PC-3 (cell line): ENCODE results near the gene R3HDM1. TPM values are rescaled to one million over a fixed set of nuclear protein-coding genes. Genes with fewer than 3 reads are reported as not detected.

Experiments used
- ATAC-seq: fragments of 200-7000 bp; cut with Tn5 transposase; 2 replicates; pipeline ENCODE4 v1.9.1; 2020; ENCODE audit warnings: mild to moderate bottlenecking, moderate library complexity
- BruUV-seq: library from RNA; stranded (reverse); fragments of 400-500 nt; replicated peaks from 2 replicates; lab custom pipeline; 2021; lab: Mats Ljungman, UMichigan
- CTCF ChIA-PET: fragments of 300-600 bp; sonication (Branson Sonifier 250); formaldehyde crosslinking; loops from one replicate; lab custom pipeline; 2022; ENCODE audit warnings: antibody characterized with exemption; lab: Charles Lee
- POLR2A ChIA-PET: fragments of 300-600 bp; sonication (Branson Sonifier 250); formaldehyde crosslinking; loops from one replicate; lab custom pipeline; 2022; ENCODE audit warnings: antibody characterized with exemption; ENCODE audit not compliant: unreplicated experiment; lab: Charles Lee
- DNase-seq: peaks from one replicate; pipeline ENCODE4 v3.0.0-alpha.2; 2015
- H2AFZ ChIP-seq: fragments of 300-600 bp; sonication (generic); 2 replicates; pipeline ENCODE4 v1.6.0; 2016; ENCODE audit warnings: antibody characterized with exemption, low read length
- H3F3A ChIP-seq: fragments of 300-600 bp; sonication (generic); one replicate; pipeline ENCODE4 v1.6.0; 2017; ENCODE audit warnings: antibody characterized with exemption, low read length, control low read depth, mild to moderate bottlenecking; ENCODE audit not compliant: unreplicated experiment
- H3K27ac ChIP-seq: fragments of 300-600 bp; sonication (generic); 2 replicates; pipeline ENCODE4 v1.5.1; 2016; ENCODE audit warnings: mild to moderate bottlenecking, low read length
- H3K27me3 ChIP-seq: fragments of 300-600 bp; sonication (generic); 2 replicates; pipeline ENCODE4 v1.6.1; 2016; ENCODE audit warnings: low read length, mixed read lengths
- H3K36me3 ChIP-seq: fragments of 300-600 bp; sonication (generic); 2 replicates; pipeline ENCODE4 v1.6.1; 2016; ENCODE audit warnings: low read depth, mixed run types, low read length, mixed read lengths
- H3K4me1 ChIP-seq: fragments of 300-600 bp; sonication (generic); 2 replicates; pipeline ENCODE4 v1.5.1; 2016; ENCODE audit warnings: low read length; ENCODE audit not compliant: insufficient read depth
- H3K4me2 ChIP-seq: fragments of 300-600 bp; sonication (generic); 2 replicates; pipeline ENCODE4 v1.6.0; 2016; ENCODE audit warnings: low read length
- H3K4me3 ChIP-seq: fragments of 300-600 bp; sonication (generic); 2 replicates; pipeline ENCODE4 v1.5.1; 2016; ENCODE audit warnings: mild to moderate bottlenecking, low read length, mixed read lengths
- H3K79me2 ChIP-seq: fragments of 300-600 bp; sonication (generic); 2 replicates; pipeline ENCODE4 v1.6.1; 2017; ENCODE audit warnings: low read length, mixed read lengths
- H3K9ac ChIP-seq: fragments of 300-600 bp; sonication (generic); 2 replicates; pipeline ENCODE4 v1.6.0; 2016; ENCODE audit warnings: mild to moderate bottlenecking, low read length
- H3K9me2 ChIP-seq: fragments of 300-600 bp; sonication (generic); replicated peaks from 2 replicates; pipeline ENCODE4 v1.6.1; 2016; ENCODE audit warnings: mixed run types, low read length, mixed read lengths
- H3K9me3 ChIP-seq: fragments of 300-600 bp; sonication (generic); 2 replicates; pipeline ENCODE4 v1.6.1; 2016; ENCODE audit warnings: low read length, mixed read lengths
- H4K20me1 ChIP-seq: fragments of 300-600 bp; sonication (generic); 2 replicates; pipeline ENCODE4 v1.6.1; 2016; ENCODE audit warnings: low read length, mixed read lengths
- EZH2 ChIP-seq: fragments of 300-600 bp; sonication (generic); IDR thresholded peaks from one replicate; pipeline ENCODE4 v1.6.1; 2017; ENCODE audit warnings: antibody characterized with exemption, mild to moderate bottlenecking, low read length; ENCODE audit not compliant: unreplicated experiment
- EZH2phosphoT487 ChIP-seq: fragments of 300-600 bp; sonication (generic); IDR thresholded peaks from 2 replicates; pipeline ENCODE4 v1.6.1; 2018; ENCODE audit warnings: mild to moderate bottlenecking, antibody characterized with exemption, low read length, borderline replicate concordance
- intact Hi-C: fragments of 100-400 bp; cut with micrococcal nuclease; formaldehyde crosslinking; loops from 2 replicates; pipeline ENCODE4 v1.9.0; 2023
- total RNA-seq: library from RNA; depleted of rRNA; stranded (reverse); fragments of >200 nt; gene quantifications from 2 replicates; pipeline ENCODE4 v1.2.3, GENCODE V29; 2014
- TF ChIP-seq, protein P1 (sequence below): fragments of 300-600 bp; sonication (generic); conservative IDR thresholded peaks from 2 replicates; pipeline ENCODE4 v1.5.1; 2017; ENCODE audit warnings: antibody characterized with exemption, low read depth, mild to moderate bottlenecking, low read length

Gene R3HDM1
- total RNA-seq, 1 experiment from 2014 or later = 12.8 TPM

DNA sequence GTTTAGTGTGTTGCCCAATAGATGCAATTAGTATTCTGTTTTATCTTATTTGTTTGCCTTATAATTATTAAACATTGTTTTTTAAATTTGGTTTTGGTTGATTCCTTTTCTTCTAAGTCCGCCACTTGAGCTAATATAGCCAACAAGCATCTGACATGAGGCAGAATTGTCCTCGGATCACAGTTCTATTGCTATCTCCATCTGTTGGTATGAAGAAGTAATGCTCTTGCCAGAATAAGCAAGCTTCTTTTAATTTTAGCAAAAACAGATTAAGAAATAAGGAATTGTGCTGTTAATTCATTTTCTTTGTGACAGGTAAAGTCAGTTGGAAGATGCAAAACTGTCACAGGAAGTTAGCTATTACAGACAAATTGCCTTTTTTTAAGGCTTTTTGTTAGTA, 54.3 kb downstream of the R3HDM1 start:
- Histone ChIP-seq H3K27ac (no peak overlapping the region), H3F3A (no peaks in the 10 kb centered on the region), H3K9me3 (no peaks in the 10 kb centered on the region), H3K4me1 (no peaks in the 10 kb centered on the region), H3K27me3 (no peaks in the 10 kb centered on the region), H3K9ac (no peak overlapping the region), H3K79me2 (no peaks in the 10 kb centered on the region), H3K4me3 (no peak overlapping the region), H2AFZ (no peak overlapping the region), H4K20me1 (no peaks in the 10 kb centered on the region), H3K36me3 (no peaks in the 10 kb centered on the region), H3K4me2 (no peak overlapping the region), H3K9me2 (no peaks in the 10 kb centered on the region)
- BruUV-seq = no TSS peak
- POLR2A ChIA-PET = interaction anchor here (0.5 to 0.7 kb wide), 2 partner anchors 77 to 112 kb away, joined by 3 to 11 read pairs; no protein-coding TSS in a partner anchor
- intact Hi-C loops = loop anchor here (5.0 kb wide), 1 partner anchor 113 kb away; no protein-coding TSS in a partner anchor
- TF ChIP-seq, protein P1, sequence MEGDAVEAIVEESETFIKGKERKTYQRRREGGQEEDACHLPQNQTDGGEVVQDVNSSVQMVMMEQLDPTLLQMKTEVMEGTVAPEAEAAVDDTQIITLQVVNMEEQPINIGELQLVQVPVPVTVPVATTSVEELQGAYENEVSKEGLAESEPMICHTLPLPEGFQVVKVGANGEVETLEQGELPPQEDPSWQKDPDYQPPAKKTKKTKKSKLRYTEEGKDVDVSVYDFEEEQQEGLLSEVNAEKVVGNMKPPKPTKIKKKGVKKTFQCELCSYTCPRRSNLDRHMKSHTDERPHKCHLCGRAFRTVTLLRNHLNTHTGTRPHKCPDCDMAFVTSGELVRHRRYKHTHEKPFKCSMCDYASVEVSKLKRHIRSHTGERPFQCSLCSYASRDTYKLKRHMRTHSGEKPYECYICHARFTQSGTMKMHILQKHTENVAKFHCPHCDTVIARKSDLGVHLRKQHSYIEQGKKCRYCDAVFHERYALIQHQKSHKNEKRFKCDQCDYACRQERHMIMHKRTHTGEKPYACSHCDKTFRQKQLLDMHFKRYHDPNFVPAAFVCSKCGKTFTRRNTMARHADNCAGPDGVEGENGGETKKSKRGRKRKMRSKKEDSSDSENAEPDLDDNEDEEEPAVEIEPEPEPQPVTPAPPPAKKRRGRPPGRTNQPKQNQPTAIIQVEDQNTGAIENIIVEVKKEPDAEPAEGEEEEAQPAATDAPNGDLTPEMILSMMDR = peak; percentile 45; the same call in 1 of the 2 replicates
- no peak for TF ChIP-seq EZH2phosphoT487
- ATAC-seq = no peak
- CTCF ChIA-PET = interaction anchor here (0.6 to 1.7 kb wide), 2 partner anchors 581 to 597 kb away, joined by 3 to 6 read pairs; no protein-coding TSS in a partner anchor
- DNase-seq = peak; percentile 22

DNA sequence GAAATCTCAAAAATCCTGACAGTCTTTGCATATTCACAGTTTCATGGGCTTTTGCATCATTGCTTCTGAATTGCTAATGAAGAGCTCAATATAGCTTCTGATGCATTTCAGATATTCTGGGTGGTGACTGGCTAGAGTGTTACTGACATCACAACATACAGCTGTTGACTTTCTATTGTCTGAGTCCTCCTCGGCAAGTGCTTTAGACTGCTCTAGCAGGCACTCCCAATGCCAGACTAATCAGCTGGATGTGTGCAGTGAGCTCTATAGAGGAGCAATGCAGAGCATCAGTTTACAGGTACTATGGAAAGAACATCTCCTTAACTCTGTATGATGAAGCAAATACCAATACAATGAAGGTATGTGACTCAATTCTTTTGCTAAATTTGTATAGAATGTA, 54.9 kb downstream of the R3HDM1 start:
- Histone ChIP-seq H3K36me3 (no peaks in the 10 kb centered on the region), H2AFZ (no peak overlapping the region), H3K9me3 (no peaks in the 10 kb centered on the region), H3K79me2 (no peaks in the 10 kb centered on the region), H3K9me2 (no peaks in the 10 kb centered on the region), H3K9ac (no peak overlapping the region), H3K4me2 (no peak overlapping the region), H3K27ac (no peak overlapping the region), H3K4me1 (no peaks in the 10 kb centered on the region), H3K4me3 (no peak overlapping the region), H4K20me1 (no peaks in the 10 kb centered on the region), H3K27me3 (no peaks in the 10 kb centered on the region), H3F3A (no peaks in the 10 kb centered on the region)
- peak; percentile 29 for ATAC-seq
- BruUV-seq = no TSS peak
- TF ChIP-seq EZH2phosphoT487 (no peak), EZH2 (no peak)
- TF ChIP-seq, protein P1 = no peak
- no peak for DNase-seq
- ChIA-PET CTCF (interaction anchor here (1.7 kb wide), 1 partner anchor 597 kb away, joined by 6 read pairs; no protein-coding TSS in a partner anchor), POLR2A (interaction anchor here (0.5 kb wide), 1 partner anchor 113 kb away, joined by 11 read pairs; no protein-coding TSS in a partner anchor)
- intact Hi-C loops = loop anchor here (5.0 kb wide), 1 partner anchor 114 kb away; no protein-coding TSS in a partner anchor

DNA sequence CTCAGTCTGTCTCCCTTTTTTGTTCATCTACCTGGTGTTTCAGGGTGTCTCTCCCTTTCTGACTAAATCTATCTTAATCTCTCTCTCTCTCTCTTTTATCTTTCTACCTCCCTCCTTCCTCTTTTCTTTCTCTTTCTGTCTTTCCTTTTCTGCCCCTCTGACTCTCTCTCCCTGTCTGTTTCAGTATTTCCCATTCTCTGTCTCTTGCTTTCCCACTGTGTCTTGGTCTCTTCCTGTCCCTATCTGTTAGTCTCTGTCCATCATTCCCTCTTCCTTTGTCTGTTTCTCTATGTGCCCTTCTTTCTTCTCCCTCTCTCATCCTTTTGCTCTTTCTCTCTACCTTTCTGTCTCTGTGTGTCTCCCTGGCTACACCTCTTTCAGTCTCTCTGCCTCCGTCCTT, 56.7 kb downstream of the R3HDM1 start:
- H3K4me2 ChIP-seq = no peak overlapping the region

More for the DNA sequence above, 56.7 kb downstream of the R3HDM1 start:
- H3K9me2 ChIP-seq = no peaks in the 10 kb centered on the region
- no TSS peak for BruUV-seq
- intact Hi-C loops = loop anchor here (5.0 kb wide), 1 partner anchor 116 kb away; no protein-coding TSS in a partner anchor
- DNase-seq (no peak), ATAC-seq (no peak)
- H3F3A ChIP-seq = no peaks in the 10 kb centered on the region
- H3K9me3 ChIP-seq = no peaks in the 10 kb centered on the region
- H3K4me1 ChIP-seq = no peaks in the 10 kb centered on the region
- ChIA-PET POLR2A (no interaction called here), CTCF (no interaction called here)
- TF ChIP-seq EZH2 (no peak), EZH2phosphoT487 (no peak)
- TF ChIP-seq, protein P1 = no peak
- no peak overlapping the region for H2AFZ ChIP-seq
- H3K27me3 ChIP-seq = no peaks in the 10 kb centered on the region
- no peak overlapping the region for H3K27ac ChIP-seq
- H3K36me3 ChIP-seq = peaks cover 11% of the 10 kb centered on the region
- no peak overlapping the region for H3K9ac ChIP-seq
- no peaks in the 10 kb centered on the region for H3K79me2 ChIP-seq
- no peak overlapping the region for H3K4me3 ChIP-seq
- no peaks in the 10 kb centered on the region for H4K20me1 ChIP-seq
